K562 (cell line): Measurements from ENCODE around the gene SEC23A. TPM values are rescaled to one million over a fixed set of nuclear protein-coding genes. Genes with fewer than 3 reads are reported as not detected.
A peak's percentile ranks its signal among the peaks of the same experiment; 100 is the strongest.

Source experiments
- ATF7 ChIP-seq: fragments of 450-650 bp; IDR thresholded peaks from 2 replicates; pipeline ENCODE4 v1.7.1; 2014; ENCODE audit warnings: mild to moderate bottlenecking, moderate library complexity
- CC2D1A ChIP-seq: fragments of 450-650 bp; IDR thresholded peaks from 2 replicates; pipeline ENCODE4 v1.6.1; 2017; ENCODE audit warnings: mild to moderate bottlenecking
- CHCHD3 ChIP-seq: fragments of 250-450 bp; sonication (Bioruptor Pico); IDR thresholded peaks from 2 replicates; pipeline ENCODE4 v2.1.2; 2022; ENCODE audit warnings: mild to moderate bottlenecking
- CTBP1 ChIP-seq: fragments of 450-650 bp; IDR thresholded peaks from 2 replicates; pipeline ENCODE4 v1.6.1; 2016; ENCODE audit warnings: borderline replicate concordance
- CXXC5 ChIP-seq: fragments of 250-450 bp; sonication (Bioruptor Pico); IDR thresholded peaks from 2 replicates; pipeline ENCODE4 v1.8.0; 2022; ENCODE audit warnings: inconsistent platforms, mild to moderate bottlenecking, moderate library complexity
- GATA2 ChIP-seq: sonication (generic); formaldehyde crosslinking; IDR thresholded peaks from 2 replicates; pipeline ENCODE4 v1.4.0; 2020; ENCODE audit warnings: mild to moderate bottlenecking, missing genetic modification reagents
- GTF2E2 ChIP-seq: fragments of 200-800 bp; sonication (Bioruptor generic); IDR thresholded peaks from 2 replicates; pipeline ENCODE4 v1.6.1; 2016; ENCODE audit warnings: missing genetic modification characterization, missing compliant biosample characterization
- HDAC1 ChIP-seq, 2 experiments: fragments of 450-650 bp; IDR thresholded peaks; 2 replicates each; pipeline ENCODE4 v1.6.1; 2016 to 2017; ENCODE audit warnings: inconsistent platforms in 1 of 2, mild to moderate bottlenecking in 1 of 2, moderate library complexity in 1 of 2
- HMGN3 ChIP-seq: IDR thresholded peaks from 2 replicates; pipeline ENCODE4 v1.6.1; 2011; ENCODE audit warnings: borderline replicate concordance, low read depth, mild to moderate bottlenecking, mixed read lengths, low read length; ENCODE audit not compliant: insufficient read length; ENCODE audit errors: extremely low read depth
- IRF1 ChIP-seq: sonication (generic); formaldehyde crosslinking; IDR thresholded peaks from 2 replicates; pipeline ENCODE4 v1.8.0; 2022; ENCODE audit warnings: missing genetic modification reagents, mild to moderate bottlenecking, borderline replicate concordance
- L3MBTL2 ChIP-seq: fragments of 450-650 bp; IDR thresholded peaks from 2 replicates; pipeline ENCODE4 v1.6.1; 2016; ENCODE audit warnings: mild to moderate bottlenecking, moderate library complexity
- LEF1 ChIP-seq: fragments of 450-650 bp; IDR thresholded peaks from 2 replicates; pipeline ENCODE4 v1.6.1; 2016; ENCODE audit warnings: mild to moderate bottlenecking
- MCM2 ChIP-seq: fragments of 450-650 bp; IDR thresholded peaks from 2 replicates; pipeline ENCODE4 v1.6.1; 2017; ENCODE audit warnings: low read depth, mild to moderate bottlenecking
- MEF2A ChIP-seq: IDR thresholded peaks from 2 replicates; pipeline ENCODE4 v1.6.1; 2011; ENCODE audit warnings: low read depth, mild to moderate bottlenecking, low read length, moderate library complexity; ENCODE audit not compliant: control insufficient read depth
- MTA2 ChIP-seq: fragments of 450-650 bp; IDR thresholded peaks from 2 replicates; pipeline ENCODE4 v1.6.1; 2016; ENCODE audit warnings: low read depth
- MYNN ChIP-seq, 2 experiments: sonication (generic); formaldehyde crosslinking in 1 of 2; IDR thresholded peaks; 2 replicates each; pipeline versions ENCODE4 v1.5.0 to v1.6.1; 2016 to 2020; ENCODE audit warnings: antibody characterized with exemption in 1 of 2, missing genetic modification reagents in 1 of 2
- NCOA1 ChIP-seq: fragments of 450-650 bp; IDR thresholded peaks from 2 replicates; pipeline ENCODE4 v1.6.1; 2016; ENCODE audit warnings: low read depth
- NEUROD1 ChIP-seq: fragments of 150-350 bp; IDR thresholded peaks from 2 replicates; pipeline ENCODE4 v1.6.1; 2014; ENCODE audit warnings: borderline replicate concordance, low read length, low read depth; ENCODE audit not compliant: partially characterized antibody
- NFIX ChIP-seq: fragments of 250-450 bp; sonication (Bioruptor Pico); IDR thresholded peaks from 2 replicates; pipeline ENCODE4 v1.4.0; 2020; ENCODE audit warnings: low read depth, mild to moderate bottlenecking, moderate library complexity
- SMARCC2 ChIP-seq: fragments of 450-650 bp; IDR thresholded peaks from 2 replicates; pipeline ENCODE4 v1.6.1; 2017; ENCODE audit warnings: antibody characterized with exemption, moderate library complexity, mild to moderate bottlenecking, low read depth
- STAT5A ChIP-seq: IDR thresholded peaks from 2 replicates; pipeline ENCODE4 v1.6.1; 2012; ENCODE audit warnings: low read length, inconsistent platforms, borderline replicate concordance
- TCF7L2 ChIP-seq: fragments of 150-350 bp; IDR thresholded peaks from 2 replicates; pipeline ENCODE4 v1.6.1; 2016; ENCODE audit warnings: low read depth, mild to moderate bottlenecking, low read length, moderate library complexity
- TRIM24 ChIP-seq, 2 experiments: fragments of 450-650 bp; IDR thresholded peaks; 2 replicates each; pipeline ENCODE4 v1.6.1; 2016
- ZNF707 ChIP-seq: fragments of 250-450 bp; sonication (Bioruptor Pico); conservative IDR thresholded peaks from 2 replicates; pipeline ENCODE4 v1.8.0; 2022; ENCODE audit warnings: inconsistent platforms, mild to moderate bottlenecking, moderate library complexity
- polyA plus RNA-seq, 8 experiments: library from polyadenylated mRNA; depleted of rRNA in 4 of 8; stranded (reverse) in 5 of 8; unstranded in 3 of 8; fragments of >200 nt; fragmentation: Nextera tagmentation in 2 of 8; fragmentation: Illumina TruSeq in 1 of 8; extraction: Ambion mirVana in 2 of 8; extraction: Trizol in 1 of 8; gene quantifications; 2 replicates each; pipeline versions ENCODE4 v1.2.1 to v1.2.3, GENCODE V29; 2011 to 2014; ENCODE audit warnings: inconsistent platforms in 1 of 8, missing spikeins in 1 of 8
- total RNA-seq, 7 experiments: library from RNA; depleted of rRNA in 6 of 7; stranded (reverse); fragments of >200 nt in 6 of 7; fragmentation: Illumina TruSeq in 2 of 7; extraction: Trizol in 2 of 7; gene quantifications; 2 replicates each; pipeline versions ENCODE4 v1.2.1 to v1.2.3, GENCODE V29; 2011 to 2021; ENCODE audit warnings: low replicate concordance in 1 of 7
- TF ChIP-seq, protein P1 (sequence below), 2 experiments: fragments of 150-350 bp in 1 of 2; IDR thresholded peaks; 2 replicates each; pipeline ENCODE4 v1.6.1; 2012 to 2016; ENCODE audit warnings: low read depth in 2 of 2, low read length in 2 of 2, mild to moderate bottlenecking in 1 of 2, moderate library complexity in 1 of 2

SEC23A gene
- total and polyA plus RNA-seq, 9 of the 15 experiments (the other 6 are each of a cell fraction or from before 2014, with no cell fraction given): 5.5 to 47.0 (median 14.5) TPM

GRCh38 chr14:39145266-39145966 lies 42.4 kb upstream of the SEC23A start (continued):
- TF ChIP-seq ZNF707 (CRISPR knock-in tag) (no peak), CHCHD3 (CRISPR knock-in tag) (no peak), CTBP1 (peak; percentile 60; the same call in 1 of the 2 replicates), NCOA1 (peak; percentile 83; the same call in 1 of the 2 replicates), TCF7L2 (no peak), HDAC1 (IDR thresholded peaks at IDR 0.05) (peak in 1 of 2 experiments; percentile 71; a peak in 2 of 4 replicates), GATA2 (CRISPR knock-in tag) (peak; percentile 77), MCM2 (no peak), NFIX (CRISPR knock-in tag) (peak; percentile 90), NEUROD1 (peak; percentile 39), GTF2E2 (tag) (no peak), IRF1 (no peak), ATF7 (peak; percentile 52; the same call in 1 of the 2 replicates), TRIM24 (IDR thresholded peaks at IDR 0.05) (peak; percentile 76 to 78; a peak in 3 of 4 replicates), SMARCC2 (0 out of 2 replicates have a peak, but pooled peaks have one; percentile 72), HMGN3 (peak; percentile 27), CC2D1A (0 out of 2 replicates have a peak, but pooled peaks have one; percentile 12), LEF1 (peak; percentile 87), L3MBTL2 (0 out of 2 replicates have a peak, but pooled peaks have one; percentile 30), MYNN (IDR thresholded peaks at IDR 0.05) (peak; percentile 34; the same call in 1 of the 2 replicates), MYNN (CRISPR knock-in tag; IDR thresholded peaks at IDR 0.05) (no peak), MTA2 (peak; percentile 80), MEF2A (no peak), STAT5A (peak; percentile 57; the same call in 1 of the 2 replicates), CXXC5 (CRISPR knock-in tag) (0 out of 2 replicates have a peak, but pooled peaks have one; percentile 35)
- TF ChIP-seq, protein P1, sequence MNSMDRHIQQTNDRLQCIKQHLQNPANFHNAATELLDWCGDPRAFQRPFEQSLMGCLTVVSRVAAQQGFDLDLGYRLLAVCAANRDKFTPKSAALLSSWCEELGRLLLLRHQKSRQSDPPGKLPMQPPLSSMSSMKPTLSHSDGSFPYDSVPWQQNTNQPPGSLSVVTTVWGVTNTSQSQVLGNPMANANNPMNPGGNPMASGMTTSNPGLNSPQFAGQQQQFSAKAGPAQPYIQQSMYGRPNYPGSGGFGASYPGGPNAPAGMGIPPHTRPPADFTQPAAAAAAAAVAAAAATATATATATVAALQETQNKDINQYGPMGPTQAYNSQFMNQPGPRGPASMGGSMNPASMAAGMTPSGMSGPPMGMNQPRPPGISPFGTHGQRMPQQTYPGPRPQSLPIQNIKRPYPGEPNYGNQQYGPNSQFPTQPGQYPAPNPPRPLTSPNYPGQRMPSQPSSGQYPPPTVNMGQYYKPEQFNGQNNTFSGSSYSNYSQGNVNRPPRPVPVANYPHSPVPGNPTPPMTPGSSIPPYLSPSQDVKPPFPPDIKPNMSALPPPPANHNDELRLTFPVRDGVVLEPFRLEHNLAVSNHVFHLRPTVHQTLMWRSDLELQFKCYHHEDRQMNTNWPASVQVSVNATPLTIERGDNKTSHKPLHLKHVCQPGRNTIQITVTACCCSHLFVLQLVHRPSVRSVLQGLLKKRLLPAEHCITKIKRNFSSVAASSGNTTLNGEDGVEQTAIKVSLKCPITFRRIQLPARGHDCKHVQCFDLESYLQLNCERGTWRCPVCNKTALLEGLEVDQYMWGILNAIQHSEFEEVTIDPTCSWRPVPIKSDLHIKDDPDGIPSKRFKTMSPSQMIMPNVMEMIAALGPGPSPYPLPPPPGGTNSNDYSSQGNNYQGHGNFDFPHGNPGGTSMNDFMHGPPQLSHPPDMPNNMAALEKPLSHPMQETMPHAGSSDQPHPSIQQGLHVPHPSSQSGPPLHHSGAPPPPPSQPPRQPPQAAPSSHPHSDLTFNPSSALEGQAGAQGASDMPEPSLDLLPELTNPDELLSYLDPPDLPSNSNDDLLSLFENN (IDR thresholded peaks at IDR 0.05; ENCODE audit: low read depth in 2 of 2, low read length in 2 of 2): 0 out of 4 replicates have a peak, but pooled peaks of 1 of the 2 experiments have one; percentile 25
